ENCODE results near the gene BARHL1.

- no peak for TF ChIP-seq EZH2 (IDR thresholded peaks at IDR 0.05)
- TF ChIP-seq, protein P1, sequence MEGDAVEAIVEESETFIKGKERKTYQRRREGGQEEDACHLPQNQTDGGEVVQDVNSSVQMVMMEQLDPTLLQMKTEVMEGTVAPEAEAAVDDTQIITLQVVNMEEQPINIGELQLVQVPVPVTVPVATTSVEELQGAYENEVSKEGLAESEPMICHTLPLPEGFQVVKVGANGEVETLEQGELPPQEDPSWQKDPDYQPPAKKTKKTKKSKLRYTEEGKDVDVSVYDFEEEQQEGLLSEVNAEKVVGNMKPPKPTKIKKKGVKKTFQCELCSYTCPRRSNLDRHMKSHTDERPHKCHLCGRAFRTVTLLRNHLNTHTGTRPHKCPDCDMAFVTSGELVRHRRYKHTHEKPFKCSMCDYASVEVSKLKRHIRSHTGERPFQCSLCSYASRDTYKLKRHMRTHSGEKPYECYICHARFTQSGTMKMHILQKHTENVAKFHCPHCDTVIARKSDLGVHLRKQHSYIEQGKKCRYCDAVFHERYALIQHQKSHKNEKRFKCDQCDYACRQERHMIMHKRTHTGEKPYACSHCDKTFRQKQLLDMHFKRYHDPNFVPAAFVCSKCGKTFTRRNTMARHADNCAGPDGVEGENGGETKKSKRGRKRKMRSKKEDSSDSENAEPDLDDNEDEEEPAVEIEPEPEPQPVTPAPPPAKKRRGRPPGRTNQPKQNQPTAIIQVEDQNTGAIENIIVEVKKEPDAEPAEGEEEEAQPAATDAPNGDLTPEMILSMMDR (IDR thresholded peaks at IDR 0.05): no peak
Observed at GRCh38 chr9:132564526-132564925, 17.9 kb upstream of the BARHL1 start.

Measured in neural progenitor cell (in vitro differentiated cells).